SIG-M5 treated with dmso at 0.1 percent for 504 hours (cell line): ENCODE data around the gene EYA2.
"Not testable (repeated sequence)": the region's sequence is repeated elsewhere in the genome, so short reads cannot be mapped to it uniquely, and the experiment has no call there.

Experiments used
- DNase-seq: peaks from one replicate; lab custom pipeline; 2025; ENCODE audit not compliant: unreplicated experiment; lab: John Stamatoyannopoulos, UW

Gene EYA2

DNA sequence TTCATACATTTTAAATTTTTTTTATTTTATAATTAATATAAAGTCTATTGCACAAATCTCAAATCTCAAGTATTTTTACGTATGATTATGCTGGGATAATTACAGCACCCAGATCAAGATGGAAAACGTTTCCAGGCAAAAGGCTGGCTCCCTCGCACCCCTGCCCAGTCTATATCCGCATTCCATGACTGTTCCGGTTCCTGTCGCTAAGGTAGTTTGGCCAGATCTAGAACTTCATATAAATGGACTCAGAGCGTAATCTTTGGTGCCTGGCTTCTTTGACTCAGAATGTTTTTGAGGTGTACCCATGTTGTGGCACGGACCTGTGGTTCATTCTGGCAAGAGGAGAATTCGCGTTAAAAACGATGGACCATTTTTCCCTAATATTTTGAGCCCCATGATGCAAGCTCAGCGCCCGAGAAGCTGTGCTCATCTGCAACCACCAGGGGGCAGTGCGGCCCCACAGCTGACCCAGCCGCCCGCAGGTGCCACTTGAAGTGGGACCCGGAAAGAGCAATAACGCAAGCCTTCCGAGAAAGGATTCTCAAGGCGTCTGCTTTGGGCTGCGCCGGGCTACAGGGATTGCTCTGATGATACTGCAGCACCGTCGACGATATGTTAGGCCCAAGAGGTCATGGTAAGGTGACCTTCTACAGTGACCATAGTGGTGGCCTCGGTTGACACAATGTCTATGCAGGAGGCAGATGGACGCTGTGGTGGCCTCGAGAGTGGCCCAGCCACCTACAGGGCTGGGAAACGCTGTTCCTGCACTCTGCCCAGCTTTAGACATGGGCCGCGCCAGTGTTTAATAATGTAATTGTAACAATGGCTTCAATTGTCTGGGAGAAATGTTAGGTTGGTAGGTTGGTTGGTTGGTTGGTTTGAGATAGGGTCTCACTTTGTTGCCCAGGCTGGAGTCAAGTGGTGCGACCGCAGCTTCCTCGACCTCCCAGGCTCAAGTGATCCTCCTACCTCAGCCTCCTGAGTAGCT, 301.7 kb downstream of the EYA2 start:
- DNase-seq: peak; percentile 99

- no peak for DNase-seq
Observed at GRCh38 chr20:47198254-47198671, 303.6 kb downstream of the EYA2 start.

DNA sequence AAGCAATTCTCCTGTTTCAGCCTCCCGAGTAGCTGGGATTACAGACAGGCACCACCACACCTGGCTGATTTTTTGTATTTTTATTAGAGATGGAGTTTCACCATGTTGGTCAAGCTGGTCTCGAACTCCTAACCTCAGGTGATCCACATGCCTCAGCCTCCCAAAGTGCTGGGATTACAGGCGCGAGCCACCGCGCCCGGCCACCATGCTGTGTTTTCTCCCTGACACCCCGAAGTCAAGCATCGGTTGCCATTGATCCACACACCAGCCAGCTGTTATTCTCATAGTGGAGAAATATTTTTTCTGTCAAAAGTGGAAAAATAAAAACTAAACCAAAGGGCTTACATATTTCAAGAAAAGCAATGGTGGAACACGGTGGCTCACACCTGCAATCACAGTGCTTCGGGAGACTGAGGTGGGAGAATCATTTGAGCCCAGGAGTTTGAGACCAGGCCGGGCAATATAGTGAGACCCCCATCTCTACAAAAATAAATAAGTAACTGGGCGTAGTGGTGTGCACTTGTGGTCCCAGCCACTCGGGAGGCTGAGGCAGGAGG, 304.4 kb downstream of the EYA2 start:
- DNase-seq: no peak

GRCh38 chr20:47201074-47201730, 306.6 kb downstream of the EYA2 start:
- DNase-seq: no peak

DNA sequence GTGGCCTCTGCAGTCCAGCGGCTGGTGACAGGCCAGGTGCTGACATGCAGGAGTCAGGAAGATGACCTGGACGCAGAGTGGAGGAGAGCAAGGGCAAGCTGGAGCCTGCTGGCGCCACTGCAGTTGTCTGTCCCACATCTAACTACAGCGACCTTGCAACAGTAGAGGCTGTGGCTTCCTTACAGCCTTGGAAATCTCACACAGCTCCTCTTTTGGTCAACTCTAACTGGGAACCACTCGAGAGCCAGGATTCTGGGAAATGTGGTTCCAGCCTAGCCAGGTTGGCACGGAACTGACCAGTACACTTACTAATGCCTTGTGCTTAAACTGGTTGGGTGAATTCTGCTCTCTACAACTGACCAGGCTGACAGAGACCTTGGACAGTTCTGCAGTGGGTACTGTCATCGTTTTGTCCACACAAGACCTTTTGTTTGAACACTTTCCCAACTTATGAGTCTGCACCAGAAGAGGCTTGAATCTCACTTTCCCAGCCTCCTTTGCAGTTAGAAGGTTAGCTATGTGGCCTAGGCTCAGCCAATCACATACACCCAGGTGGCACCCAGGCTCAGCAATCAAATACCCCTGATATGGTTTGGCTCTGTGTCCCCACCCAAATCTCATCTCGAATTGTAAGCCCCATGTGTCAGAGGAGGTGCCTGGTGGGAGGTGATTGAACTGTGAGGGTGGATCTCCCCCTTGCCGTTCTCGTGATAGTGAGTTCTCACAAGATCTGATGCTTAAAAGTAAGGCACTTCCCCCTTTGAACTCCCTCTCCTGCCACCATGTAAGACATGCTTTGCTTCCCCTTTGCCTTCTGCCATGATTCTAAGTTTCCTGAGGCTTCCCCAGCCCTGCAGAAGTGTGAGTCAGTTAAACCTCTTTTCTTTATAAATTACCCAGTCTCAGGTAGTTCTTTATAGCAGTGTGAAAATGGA, 308.4 kb downstream of the EYA2 start:
- DNase-seq: peak; percentile 60

DNA sequence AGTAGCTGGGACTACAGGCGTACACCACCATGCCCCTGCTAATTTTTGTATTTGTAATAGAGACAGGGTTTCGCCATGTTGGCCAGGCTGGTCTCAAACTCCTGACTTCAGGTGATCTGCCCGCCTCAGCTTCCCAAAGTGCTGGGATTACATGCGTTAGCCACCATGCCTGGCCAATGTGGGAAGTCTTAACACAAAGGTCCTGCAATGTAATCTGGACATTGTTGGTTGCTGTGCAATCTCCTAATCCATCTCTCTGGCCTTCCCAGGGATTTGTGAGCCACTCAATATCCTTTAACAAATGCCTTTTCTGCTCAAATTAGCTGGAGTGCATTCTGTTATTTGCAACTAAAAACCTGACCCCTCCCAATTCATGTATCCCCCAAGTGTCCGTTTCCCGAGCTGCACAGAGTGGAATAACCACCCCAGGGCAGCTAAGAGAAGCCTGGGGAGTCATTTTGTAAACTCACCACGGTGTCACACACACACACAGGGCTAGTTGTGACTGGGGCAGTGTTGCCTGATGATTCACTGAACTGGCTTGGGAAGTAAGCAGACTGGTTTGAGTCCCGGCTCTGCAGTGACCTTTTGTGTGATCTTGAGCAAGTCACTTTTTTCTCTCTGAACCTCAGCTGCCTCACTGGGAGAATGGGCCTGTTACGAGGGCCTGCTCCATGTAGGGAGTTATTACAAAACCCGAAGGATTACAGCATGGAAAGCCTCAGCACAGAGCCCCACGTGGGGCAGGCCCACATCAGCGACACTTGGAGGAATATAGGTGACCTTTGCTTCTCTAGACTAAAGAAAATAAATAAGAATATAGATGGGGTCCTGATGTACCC, 309.6 kb downstream of the EYA2 start:
- DNase-seq: peak; percentile 100

- DNase-seq: not testable (repeated sequence)
Observed at GRCh38 chr20:47204850-47205122, 310.1 kb downstream of the EYA2 start.

GRCh38 chr20:47205577-47206123, 311.0 kb downstream of the EYA2 start:
- DNase-seq: peak; percentile 100

GRCh38 chr20:47206552-47206951, 311.9 kb downstream of the EYA2 start:
- not testable (repeated sequence) for DNase-seq

DNA sequence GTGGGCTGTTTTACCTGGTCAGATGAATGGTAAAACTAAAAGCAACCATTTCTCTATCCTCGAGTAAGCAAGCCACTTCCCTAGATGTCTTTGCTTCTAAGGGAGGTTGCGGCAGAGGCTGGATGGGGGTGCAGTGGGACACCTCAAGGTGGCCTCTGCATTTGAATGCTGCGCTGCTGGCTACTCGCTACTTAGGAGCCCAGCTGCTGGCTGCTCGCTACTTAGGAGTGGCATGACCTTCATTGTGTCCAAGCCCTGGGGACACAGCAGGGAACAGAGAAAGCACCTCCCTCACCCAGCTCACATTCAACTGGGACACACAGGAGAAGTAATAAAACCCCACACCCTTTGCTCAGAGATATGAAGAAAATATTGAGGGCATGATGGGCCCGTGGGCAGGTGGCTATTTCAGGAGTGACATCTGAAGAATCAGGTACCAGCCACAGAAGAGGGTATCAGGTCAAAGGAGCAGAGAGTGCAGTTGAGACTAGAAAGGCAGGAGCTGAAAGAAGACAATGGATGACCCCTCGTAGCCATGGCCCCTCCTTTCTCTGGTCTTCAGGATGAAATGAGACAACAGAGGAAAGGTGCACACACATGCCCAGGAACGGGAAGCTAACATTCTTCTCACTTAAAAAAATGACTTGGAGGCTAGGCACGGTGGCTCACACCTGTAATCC, 312.5 kb downstream of the EYA2 start:
- DNase-seq: no peak

- DNase-seq: no peak
Observed at GRCh38 chr20:47208534-47209174, 314.0 kb downstream of the EYA2 start.

- DNase-seq: no peak
Observed at GRCh38 chr20:47209982-47210381, 315.3 kb downstream of the EYA2 start.

DNA sequence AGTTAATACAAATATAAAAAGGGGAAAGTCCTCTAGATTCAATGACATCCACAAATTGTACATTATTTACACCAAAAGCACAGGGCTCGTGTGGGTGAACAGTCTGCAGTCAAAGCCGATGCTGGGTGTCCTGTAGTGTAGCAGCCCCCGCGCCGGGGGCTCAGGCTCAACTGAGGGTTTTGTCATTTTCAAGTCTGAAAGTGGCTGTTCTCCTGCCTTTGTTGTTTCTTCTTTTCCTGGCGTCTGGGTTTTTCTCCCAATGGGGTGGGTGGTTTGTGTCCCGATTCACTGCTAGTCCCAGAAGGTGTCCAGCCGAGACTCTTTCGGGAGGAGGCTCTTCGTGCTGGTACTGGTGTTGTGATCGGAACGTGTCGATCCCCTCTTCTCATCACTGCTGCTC, 315.8 kb downstream of the EYA2 start:
- no peak for DNase-seq

GRCh38 chr20:47211036-47211435, 316.4 kb downstream of the EYA2 start:
- DNase-seq: no peak

DNA sequence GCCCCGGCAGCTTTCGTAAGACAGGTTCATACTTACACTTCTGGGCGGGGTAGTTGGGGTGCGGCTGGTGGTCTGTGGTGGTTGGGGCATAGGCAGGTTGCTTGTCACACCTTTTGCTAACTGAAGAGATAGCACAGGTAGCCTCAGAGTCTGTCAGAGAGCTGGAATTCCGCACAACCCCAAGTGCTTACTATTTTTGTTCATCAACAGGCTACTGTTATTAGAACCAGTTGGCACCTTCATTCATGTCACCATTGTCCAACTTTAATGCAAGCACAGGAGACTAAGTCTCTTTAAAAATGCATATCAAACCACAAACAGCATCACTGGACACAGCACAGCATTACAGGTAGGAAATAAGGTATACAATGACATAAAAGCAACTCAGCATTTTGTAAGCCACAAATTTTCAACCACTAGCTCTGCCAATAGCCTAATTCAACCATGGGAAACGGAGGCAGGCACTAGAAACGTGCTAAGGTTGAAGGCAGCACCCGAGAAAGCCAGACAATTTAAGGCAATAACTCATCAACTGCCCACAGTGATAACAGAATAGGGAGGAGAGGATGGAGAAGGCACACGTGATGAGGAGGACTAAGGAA, 318.1 kb downstream of the EYA2 start:
- no peak for DNase-seq

- DNase-seq: no peak
Observed at GRCh38 chr20:47213966-47214365, 319.3 kb downstream of the EYA2 start.

DNA sequence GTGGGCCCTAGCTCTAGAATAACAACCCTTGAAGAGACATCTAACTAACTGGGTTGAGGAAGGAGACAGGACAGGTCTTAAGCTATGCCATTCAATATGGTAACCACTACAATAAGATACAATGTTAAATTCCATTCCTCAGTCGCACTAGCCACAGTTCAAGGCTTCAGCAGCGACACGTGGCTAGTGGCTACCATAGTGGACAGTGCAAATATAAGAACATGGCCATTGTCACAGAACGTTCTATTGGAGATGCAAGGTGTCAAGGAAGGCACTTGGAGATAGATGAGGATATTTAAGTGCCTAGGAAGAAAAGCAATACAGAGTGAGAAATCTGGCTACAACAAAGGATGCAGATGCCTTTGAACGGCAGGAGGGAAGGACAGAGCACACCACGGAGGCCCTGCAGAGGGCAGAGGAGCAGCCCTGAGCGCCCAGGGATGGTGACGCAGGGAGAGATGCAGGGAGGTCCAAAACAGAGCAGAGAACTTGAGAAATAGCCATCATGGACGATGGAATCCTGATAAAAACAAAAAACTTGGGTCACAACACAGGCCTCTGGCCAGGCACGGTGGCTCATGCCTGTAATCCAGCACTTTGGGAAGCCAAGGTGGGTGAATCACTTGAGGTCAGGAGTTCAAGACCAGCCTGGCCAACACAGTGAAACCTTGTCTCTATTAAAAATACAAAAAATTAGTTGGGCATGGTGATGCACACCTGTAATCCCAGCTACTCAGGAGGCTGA, 321.2 kb downstream of the EYA2 start:
- no peak for DNase-seq
